Astrocyte (in vitro differentiated cells and primary cell): ENCODE results near the gene G3BP1. TPM values are rescaled to one million over a fixed set of nuclear protein-coding genes. Genes with fewer than 3 reads are reported as not detected.

ENCODE experiments used
- DNase-seq: peaks from one replicate; pipeline ENCODE4 v3.0.0-alpha.2; 2010; ENCODE audit warnings: low read depth
- FAIRE-seq: peaks from 2 replicates; lab custom pipeline; 2011; peaks lifted over from hg19 to GRCh38; lab: Jason Lieb, UNC
- H2AFZ ChIP-seq: 2 replicates; pipeline ENCODE4 v1.6.0; 2012; ENCODE audit warnings: low read depth, low read length, inconsistent platforms
- H3K27ac ChIP-seq: 2 replicates; pipeline ENCODE4 v1.5.1; 2011; ENCODE audit warnings: low read depth, low read length, inconsistent platforms
- H3K27me3 ChIP-seq: 2 replicates; pipeline ENCODE4 v1.6.0; 2011; ENCODE audit warnings: low read length, inconsistent platforms; ENCODE audit not compliant: insufficient read depth
- H3K36me3 ChIP-seq: 2 replicates; pipeline ENCODE4 v1.5.1; 2011; ENCODE audit warnings: low read length, inconsistent platforms; ENCODE audit not compliant: insufficient read depth
- H3K4me1 ChIP-seq: 2 replicates; pipeline ENCODE4 v1.5.1; 2011; ENCODE audit warnings: low read length, inconsistent platforms; ENCODE audit not compliant: insufficient read depth
- H3K4me2 ChIP-seq: 2 replicates; pipeline ENCODE4 v1.6.0; 2012; ENCODE audit warnings: low read length, inconsistent platforms
- H3K4me3 ChIP-seq: 2 replicates; pipeline ENCODE4 v1.5.1; 2011; ENCODE audit warnings: low read depth, mild to moderate bottlenecking, low read length, inconsistent platforms; ENCODE audit not compliant: insufficient read depth
- H3K79me2 ChIP-seq: 2 replicates; pipeline ENCODE4 v1.6.0; 2012; ENCODE audit warnings: mild to moderate bottlenecking, low read length, inconsistent platforms; ENCODE audit not compliant: insufficient read depth
- H3K9ac ChIP-seq: 2 replicates; pipeline ENCODE4 v1.6.0; 2012; ENCODE audit warnings: mild to moderate bottlenecking, low read length, inconsistent platforms
- H3K9me3 ChIP-seq: 2 replicates; pipeline ENCODE4 v1.5.1; 2012; ENCODE audit warnings: low read depth, mild to moderate bottlenecking, low read length, inconsistent platforms; ENCODE audit not compliant: insufficient read depth
- H4K20me1 ChIP-seq: 2 replicates; pipeline ENCODE4 v1.6.0; 2012; ENCODE audit warnings: low read length, inconsistent platforms; ENCODE audit not compliant: insufficient read depth
- H3K27ac Mint-ChIP-seq: one replicate; pipeline ENCODE4 v1.8.0; 2021; ENCODE audit warnings: mild to moderate bottlenecking, mixed read lengths; ENCODE audit not compliant: unreplicated experiment
- H3K27me3 Mint-ChIP-seq: one replicate; pipeline ENCODE4 v1.8.0; 2021; ENCODE audit warnings: low read depth, mixed read lengths; ENCODE audit not compliant: unreplicated experiment
- H3K36me3 Mint-ChIP-seq: one replicate; pipeline ENCODE4 v1.8.0; 2021; ENCODE audit warnings: low read depth, mixed read lengths; ENCODE audit not compliant: unreplicated experiment
- H3K4me1 Mint-ChIP-seq: one replicate; pipeline ENCODE4 v1.8.0; 2021; ENCODE audit warnings: low read depth, mixed read lengths; ENCODE audit not compliant: unreplicated experiment
- H3K4me3 Mint-ChIP-seq: one replicate; pipeline ENCODE4 v1.8.0; 2021; ENCODE audit warnings: mild to moderate bottlenecking, moderate library complexity, mixed read lengths; ENCODE audit not compliant: unreplicated experiment
- H3K9me3 Mint-ChIP-seq: one replicate; pipeline ENCODE4 v1.8.0; 2021; ENCODE audit warnings: mild to moderate bottlenecking, mixed read lengths; ENCODE audit not compliant: unreplicated experiment
- CTCF ChIP-seq: IDR thresholded peaks from 2 replicates; pipeline ENCODE4 v1.5.1; 2011; ENCODE audit warnings: low read depth, mild to moderate bottlenecking, inconsistent platforms, low read length, moderate library complexity; ENCODE audit not compliant: insufficient read depth
- EZH2 ChIP-seq: IDR thresholded peaks from 2 replicates; pipeline ENCODE4 v1.6.1; 2012; ENCODE audit warnings: mild to moderate bottlenecking, low read length, inconsistent platforms; ENCODE audit not compliant: insufficient read depth
- total RNA-seq: library from RNA; stranded (reverse); gene quantifications from 2 replicates; pipeline ENCODE4 v1.2.1, GENCODE V29; 2021

The G3BP1 gene
- total RNA-seq, 1 donor from 2014 or later = 246 TPM

GRCh38 chr5:151758141-151758429, 13.7 kb upstream of the G3BP1 start:
- H3K9me3 ChIP-seq = no peaks in the 10 kb centered on the region
- peak overlapping the region; percentile 59 for H2AFZ ChIP-seq
- H3K27ac Mint-ChIP-seq = peak overlapping the region; percentile 86
- no peaks in the 10 kb centered on the region for H3K36me3 ChIP-seq
- peak overlapping the region; percentile 78 for H3K27ac ChIP-seq
- peaks cover 15% of the 10 kb centered on the region for H3K4me1 ChIP-seq
- no peak for DNase-seq
- FAIRE-seq = no peak
- peaks cover 40% of the 10 kb centered on the region for H3K79me2 ChIP-seq
- H3K27me3 ChIP-seq = no peaks in the 10 kb centered on the region
- peaks cover 16% of the 10 kb centered on the region for H4K20me1 ChIP-seq
- peak overlapping the region; percentile 89 for H3K4me3 Mint-ChIP-seq
- peaks cover 2% of the 10 kb centered on the region for H3K36me3 Mint-ChIP-seq
- H3K4me1 Mint-ChIP-seq = peaks cover 16% of the 10 kb centered on the region
- no peaks in the 10 kb centered on the region for H3K27me3 Mint-ChIP-seq
- H3K9me3 Mint-ChIP-seq = no peaks in the 10 kb centered on the region
- TF ChIP-seq CTCF = no peak
- no peak for TF ChIP-seq EZH2
- H3K4me2 ChIP-seq = peak overlapping the region; percentile 89
- H3K4me3 ChIP-seq = peak overlapping the region; percentile 83
- H3K9ac ChIP-seq = peak overlapping the region; percentile 92

GRCh38 chr5:151758430-151759241, 13.1 kb upstream of the G3BP1 start, which contains the start of gene ATOX1:
ATOX1 (minus strand) TSS chr5:151758631; CDS start chr5:151758551, 80 bp downstream.
- H3K27ac ChIP-seq = peak within 1 kb of the TSS; percentile 78
- TF ChIP-seq CTCF (no peak), EZH2 (no peak)
- peak; percentile 68 for DNase-seq

GRCh38 chr5:151764801-151765200, 7.0 kb upstream of the G3BP1 start:
- Mint-ChIP-seq H3K4me1 (no peaks in the 10 kb centered on the region), H3K27ac (no peak overlapping the region), H3K27me3 (no peaks in the 10 kb centered on the region), H3K9me3 (no peaks in the 10 kb centered on the region), H3K4me3 (no peak overlapping the region), H3K36me3 (peaks cover 2% of the 10 kb centered on the region)
- Histone ChIP-seq H3K79me2 (no peaks in the 10 kb centered on the region), H3K4me3 (no peak overlapping the region), H3K9me3 (no peaks in the 10 kb centered on the region), H3K9ac (no peak overlapping the region), H3K36me3 (no peaks in the 10 kb centered on the region), H3K27me3 (no peaks in the 10 kb centered on the region), H4K20me1 (no peaks in the 10 kb centered on the region), H3K4me1 (no peaks in the 10 kb centered on the region), H3K27ac (no peak overlapping the region), H2AFZ (no peak overlapping the region), H3K4me2 (no peak overlapping the region)
- DNase-seq = no peak
- no peak for TF ChIP-seq CTCF
- TF ChIP-seq EZH2 = no peak
- FAIRE-seq = no peak

More at GRCh38 chr5:151758430-151759241, 13.1 kb upstream of the G3BP1 start, which contains the start of gene ATOX1:
- no peak for FAIRE-seq
- H3K9me3 Mint-ChIP-seq = no peaks in the 10 kb centered on the region
- Histone ChIP-seq H3K4me3 (peak within 1 kb of the TSS; percentile 83), H3K36me3 (no peaks in the 10 kb centered on the region), H3K9me3 (no peaks in the 10 kb centered on the region), H2AFZ (peak within 1 kb of the TSS; percentile 99), H3K27me3 (no peaks in the 10 kb centered on the region), H3K4me1 (peaks cover 15% of the 10 kb centered on the region), H3K9ac (peak within 1 kb of the TSS; percentile 92), H3K79me2 (peaks cover 37% of the 10 kb centered on the region), H3K4me2 (peak within 1 kb of the TSS; percentile 89), H4K20me1 (peaks cover 14% of the 10 kb centered on the region)
- H3K27me3 Mint-ChIP-seq = no peaks in the 10 kb centered on the region
- H3K4me3 Mint-ChIP-seq = peak within 1 kb of the TSS; percentile 89
- H3K27ac Mint-ChIP-seq = peak within 1 kb of the TSS; percentile 86
- peaks cover 16% of the 10 kb centered on the region for H3K4me1 Mint-ChIP-seq
- H3K36me3 Mint-ChIP-seq = no peaks in the 10 kb centered on the region
